ENCODE measurements around the gene MTMR10. TPM values are rescaled to one million over a fixed set of nuclear protein-coding genes. Genes with fewer than 3 reads are reported as not detected.

MTMR10 gene
- total and polyA plus RNA-seq, 2 donors (not counting 1 experiment from before 2014, with no cell fraction given), result 17.3 to 44.6 TPM

- Histone ChIP-seq H3K9ac (ENCODE audit: insufficient read depth, low read length) (no peak overlapping the region), H3K36me3 (ENCODE audit: control insufficient read depth, insufficient read depth, low read length) (no peaks in the 10 kb centered on the region), H4K20me1 (ENCODE audit: control insufficient read depth, extremely low read depth, insufficient read depth, low read length) (no peaks in the 10 kb centered on the region), H3K4me2 (ENCODE audit: extremely low read depth, insufficient read depth, low read length) (no peak overlapping the region), H3K9me3 (ENCODE audit: control insufficient read depth, insufficient read depth, low read depth, low read length) (no peaks in the 10 kb centered on the region), H3K79me2 (ENCODE audit: control insufficient read depth, insufficient read depth, low read length) (no peaks in the 10 kb centered on the region), H3K27ac (ENCODE audit: insufficient read depth, low read length) (no peak overlapping the region), H2AFZ (ENCODE audit: low read length) (no peak overlapping the region), H3K27me3 (ENCODE audit: control insufficient read depth, insufficient read depth, low read length) (no peaks in the 10 kb centered on the region), H3K4me3 (replicated peaks in 1 of 4; ENCODE audit: control extremely low read depth in 1 of 4, insufficient read depth in 1 of 4, low read depth in 3 of 4, low read length in 4 of 4) (no peak overlapping the region), H3K4me1 (ENCODE audit: control insufficient read depth, extremely low read depth, insufficient read depth, low read length) (no peaks in the 10 kb centered on the region)
- TF ChIP-seq CTCF (conservative IDR thresholded peaks at IDR 0.05 in 1 of 2, IDR thresholded peaks at IDR 0.05 in 1 of 2; ENCODE audit: low read depth in 1 of 2, low read length in 2 of 2) (no peak), EZH2 (IDR thresholded peaks at IDR 0.05; ENCODE audit: low read length, missing control alignments) (no peak)
- DNase-seq (ENCODE audit: low read depth in 2 of 2), result no peak
Observed at GRCh38 chr15:30895461-30896210, 95.8 kb downstream of the MTMR10 start.

GRCh38 chr15:30889196-30889595 is 102.2 kb downstream of the MTMR10 start:
- no peak for DNase-seq (ENCODE audit: low read depth in 2 of 2)
- Histone ChIP-seq H3K4me1 (ENCODE audit: control insufficient read depth, extremely low read depth, insufficient read depth, low read length) (no peaks in the 10 kb centered on the region), H3K4me2 (ENCODE audit: extremely low read depth, insufficient read depth, low read length) (no peak overlapping the region), H3K4me3 (replicated peaks in 1 of 4; ENCODE audit: control extremely low read depth in 1 of 4, insufficient read depth in 1 of 4, low read depth in 3 of 4, low read length in 4 of 4) (no peak overlapping the region), H3K27me3 (ENCODE audit: control insufficient read depth, insufficient read depth, low read length) (no peaks in the 10 kb centered on the region), H2AFZ (ENCODE audit: low read length) (no peak overlapping the region), H3K9me3 (ENCODE audit: control insufficient read depth, insufficient read depth, low read depth, low read length) (no peaks in the 10 kb centered on the region), H3K79me2 (ENCODE audit: control insufficient read depth, insufficient read depth, low read length) (no peaks in the 10 kb centered on the region), H4K20me1 (ENCODE audit: control insufficient read depth, extremely low read depth, insufficient read depth, low read length) (no peaks in the 10 kb centered on the region), H3K36me3 (ENCODE audit: control insufficient read depth, insufficient read depth, low read length) (no peaks in the 10 kb centered on the region), H3K27ac (ENCODE audit: insufficient read depth, low read length) (no peak overlapping the region), H3K9ac (ENCODE audit: insufficient read depth, low read length) (no peak overlapping the region)
- TF ChIP-seq EZH2 (IDR thresholded peaks at IDR 0.05; ENCODE audit: low read length, missing control alignments), result no peak
- TF ChIP-seq CTCF (conservative IDR thresholded peaks at IDR 0.05 in 1 of 2, IDR thresholded peaks at IDR 0.05 in 1 of 2; ENCODE audit: low read depth in 1 of 2, low read length in 2 of 2), result no peak

Other genes with a start within 250 kb of the MTMR10 start
- 20.5 and 25.1 TPM in 2 replicates for gene FAN1, start 87.7 kb downstream of the MTMR10 start, total RNA-seq
- gene FAN1, start 87.7 kb downstream of the MTMR10 start, polyA plus RNA-seq, result 7.1 and 8.9 TPM in 2 replicates
- gene TRPM1, start 110.1 kb upstream of the MTMR10 start, total RNA-seq, result not detected in 2 replicates
- gene TRPM1, start 110.1 kb upstream of the MTMR10 start, polyA plus RNA-seq, result not detected in 2 replicates